ENCODE results near the gene TMEM132A. TPM values are rescaled to one million over a fixed set of nuclear protein-coding genes. Genes with fewer than 3 reads are reported as not detected.

TMEM132A gene
- total RNA-seq, 1 donor from 2014 or later = 18.5 TPM

- peak; percentile 71 for DNase-seq (ENCODE audit: low spot score)
Observed at GRCh38 chr11:60985991-60986915, 62.0 kb downstream of the TMEM132A start.

Other genes starting within 250 kb of the TMEM132A start
- gene MS4A8, start 224.8 kb upstream of the TMEM132A start, total RNA-seq = 61.4 TPM
- gene MS4A18, start 199.7 kb upstream of the TMEM132A start, total RNA-seq = not detected
- not detected for gene MS4A15, start 167.6 kb upstream of the TMEM132A start, total RNA-seq
- not detected for gene MS4A10, start 139.1 kb upstream of the TMEM132A start, total RNA-seq
- 13.0 TPM for gene CCDC86, start 82.3 kb upstream of the TMEM132A start, total RNA-seq
- 0.83 TPM for gene PTGDR2, start 68.5 kb upstream of the TMEM132A start, total RNA-seq
- 0.17 TPM for gene ZP1, start 56.9 kb upstream of the TMEM132A start, total RNA-seq
- gene PRPF19, start 17.9 kb upstream of the TMEM132A start, total RNA-seq = 70.6 TPM
- gene TMEM109, start 10.3 kb upstream of the TMEM132A start, total RNA-seq = 103 TPM
- 23.2 TPM for gene SLC15A3, start 27.7 kb downstream of the TMEM132A start, total RNA-seq
- 5.3 TPM for gene CD6, start 47.2 kb downstream of the TMEM132A start, total RNA-seq
- 3.5 TPM for gene CD5, start 178.0 kb downstream of the TMEM132A start, total RNA-seq
- gene VPS37C, start 237.0 kb downstream of the TMEM132A start, total RNA-seq = 34.5 TPM

Measured in mucosa of gallbladder (tissue), 1 donor.